ENCODE data around the gene TBC1D21.

DNA sequence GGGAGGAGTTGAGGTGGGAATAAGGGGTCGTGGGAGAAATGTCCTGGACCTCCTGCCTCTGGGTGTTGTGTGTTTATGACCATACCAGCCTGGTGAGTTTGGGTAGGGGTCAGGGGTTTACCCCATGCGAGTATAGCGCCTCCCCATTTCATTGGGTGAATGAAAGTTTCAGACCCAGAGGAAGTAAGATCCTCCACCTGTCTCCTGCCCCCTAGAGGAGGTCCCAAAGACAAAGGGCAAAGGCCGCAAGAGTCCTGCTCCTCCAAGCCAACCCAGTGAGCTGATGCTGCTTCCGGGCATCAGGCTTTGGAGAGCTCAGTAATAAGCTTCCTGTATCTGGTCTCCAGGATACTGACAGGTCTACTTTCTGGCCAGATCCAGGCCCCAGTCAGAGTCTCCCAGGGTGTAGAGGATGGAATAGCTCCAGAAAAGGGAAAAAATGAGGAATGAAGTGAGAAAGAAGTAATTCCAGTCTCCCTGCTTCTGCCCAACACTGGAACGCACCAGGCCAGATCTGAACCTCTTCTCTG is 6.4 kb upstream of the TBC1D21 start:
- TF ChIP-seq, protein P1, sequence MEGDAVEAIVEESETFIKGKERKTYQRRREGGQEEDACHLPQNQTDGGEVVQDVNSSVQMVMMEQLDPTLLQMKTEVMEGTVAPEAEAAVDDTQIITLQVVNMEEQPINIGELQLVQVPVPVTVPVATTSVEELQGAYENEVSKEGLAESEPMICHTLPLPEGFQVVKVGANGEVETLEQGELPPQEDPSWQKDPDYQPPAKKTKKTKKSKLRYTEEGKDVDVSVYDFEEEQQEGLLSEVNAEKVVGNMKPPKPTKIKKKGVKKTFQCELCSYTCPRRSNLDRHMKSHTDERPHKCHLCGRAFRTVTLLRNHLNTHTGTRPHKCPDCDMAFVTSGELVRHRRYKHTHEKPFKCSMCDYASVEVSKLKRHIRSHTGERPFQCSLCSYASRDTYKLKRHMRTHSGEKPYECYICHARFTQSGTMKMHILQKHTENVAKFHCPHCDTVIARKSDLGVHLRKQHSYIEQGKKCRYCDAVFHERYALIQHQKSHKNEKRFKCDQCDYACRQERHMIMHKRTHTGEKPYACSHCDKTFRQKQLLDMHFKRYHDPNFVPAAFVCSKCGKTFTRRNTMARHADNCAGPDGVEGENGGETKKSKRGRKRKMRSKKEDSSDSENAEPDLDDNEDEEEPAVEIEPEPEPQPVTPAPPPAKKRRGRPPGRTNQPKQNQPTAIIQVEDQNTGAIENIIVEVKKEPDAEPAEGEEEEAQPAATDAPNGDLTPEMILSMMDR (IDR thresholded peaks at IDR 0.05) = no peak
- no peak for TF ChIP-seq POLR2A (IDR thresholded peaks at IDR 0.05)

All from ovary (tissue), 3 donors.